NCI-H1417 (cell line): ENCODE measurements around the gene ARF1.

ENCODE experiments used
- DNase-seq, 3 experiments: peaks; one replicate each; lab custom pipeline; 2025; lab: John Stamatoyannopoulos, UW

ARF1 gene

GRCh38 chr1:228071839-228072657 is 10.5 kb upstream of the ARF1 start:
- DNase-seq = no peak

GRCh38 chr1:228072658-228073043 is 9.9 kb upstream of the ARF1 start:
- DNase-seq = peak in 2 of 3 experiments; percentile 26 to 34

- no peak for DNase-seq
These were observed 9.2 kb upstream of the ARF1 start for GRCh38 chr1:228073061-228073856.

- DNase-seq = peak in 2 of 3 experiments; percentile 53 to 82
These were observed 8.5 kb upstream of the ARF1 start for GRCh38 chr1:228073857-228074545.

GRCh38 chr1:228074954-228075730 is 7.4 kb upstream of the ARF1 start:
- DNase-seq = peak in 1 of 3 experiments; percentile 22

GRCh38 chr1:228075801-228076271 is 6.7 kb upstream of the ARF1 start:
- DNase-seq = no peak

- DNase-seq = no peak
These were observed 5.6 kb upstream of the ARF1 start for GRCh38 chr1:228076796-228077430.

- DNase-seq = no peak
These were observed 4.8 kb upstream of the ARF1 start for GRCh38 chr1:228077565-228078330.

GRCh38 chr1:228079013-228079412 is 3.5 kb upstream of the ARF1 start:
- DNase-seq = no peak

- DNase-seq = no peak
These were observed 2.8 kb upstream of the ARF1 start for GRCh38 chr1:228079601-228080263.

- DNase-seq = no peak
These were observed 1.4 kb upstream of the ARF1 start for GRCh38 chr1:228081144-228081543.

- peak in 1 of 3 experiments; percentile 63 for DNase-seq
These were observed 812 bp upstream of the ARF1 start for GRCh38 chr1:228081578-228082213.

GRCh38 chr1:228082918-228083870 is 686 bp downstream of the ARF1 start:
- DNase-seq = peak in 2 of 3 experiments; percentile 60 to 75

- DNase-seq = no peak
These were observed 1.4 kb downstream of the ARF1 start for GRCh38 chr1:228083871-228084278.

- no peak for DNase-seq
These were observed 1.8 kb downstream of the ARF1 start for GRCh38 chr1:228084325-228084724.

- DNase-seq = no peak
These were observed 2.3 kb downstream of the ARF1 start for GRCh38 chr1:228084797-228085196.

- no peak for DNase-seq
These were observed 2.9 kb downstream of the ARF1 start for GRCh38 chr1:228085287-228085951.
